ENCODE data around the gene NHP2. TPM values are rescaled to one million over a fixed set of nuclear protein-coding genes. Genes with fewer than 3 reads are reported as not detected.

NHP2 gene
- total and polyA plus RNA-seq, 9 of the 15 experiments (the other 6 are each of a cell fraction or from before 2014, with no cell fraction given) = 52.8 to 622 (median 144) TPM

DNA sequence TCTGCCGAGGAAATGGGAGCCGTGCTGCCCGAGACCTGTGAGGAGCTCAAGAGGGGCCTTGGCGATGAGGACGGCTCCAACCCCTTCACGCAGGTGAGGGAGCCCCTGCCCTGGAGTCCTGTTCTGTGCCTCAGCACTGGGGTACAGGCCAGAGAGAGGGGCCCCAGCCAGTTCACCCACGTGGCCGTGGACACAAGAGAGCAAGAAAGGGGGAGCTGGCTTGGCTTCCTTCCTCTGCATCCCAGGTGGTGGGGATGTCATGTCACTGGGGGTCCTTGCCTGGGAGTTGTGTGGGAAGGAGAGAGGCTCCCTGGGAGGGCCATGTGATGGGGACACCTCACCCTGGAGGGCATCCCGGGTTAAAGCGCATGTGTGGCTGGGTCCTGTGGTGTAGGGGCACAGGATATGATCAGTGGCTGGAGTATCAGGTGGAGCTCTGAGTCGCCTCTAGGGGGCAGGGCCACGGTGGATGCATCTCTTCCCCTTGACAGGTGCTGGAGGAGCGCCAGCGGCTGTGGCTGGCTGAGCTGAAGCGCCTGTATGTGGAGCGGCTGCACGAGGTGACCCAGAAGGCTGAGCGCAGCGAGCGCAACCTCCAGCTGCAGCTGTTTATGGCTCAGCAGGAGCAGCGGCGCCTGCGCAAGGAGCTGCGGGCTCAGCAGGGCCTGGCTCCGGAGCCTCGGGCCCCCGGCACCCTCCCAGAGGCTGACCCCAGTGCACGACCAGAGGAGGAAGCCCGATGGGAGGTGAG lies 32.9 kb downstream of the NHP2 start (continued):
- TF ChIP-seq, protein P1, sequence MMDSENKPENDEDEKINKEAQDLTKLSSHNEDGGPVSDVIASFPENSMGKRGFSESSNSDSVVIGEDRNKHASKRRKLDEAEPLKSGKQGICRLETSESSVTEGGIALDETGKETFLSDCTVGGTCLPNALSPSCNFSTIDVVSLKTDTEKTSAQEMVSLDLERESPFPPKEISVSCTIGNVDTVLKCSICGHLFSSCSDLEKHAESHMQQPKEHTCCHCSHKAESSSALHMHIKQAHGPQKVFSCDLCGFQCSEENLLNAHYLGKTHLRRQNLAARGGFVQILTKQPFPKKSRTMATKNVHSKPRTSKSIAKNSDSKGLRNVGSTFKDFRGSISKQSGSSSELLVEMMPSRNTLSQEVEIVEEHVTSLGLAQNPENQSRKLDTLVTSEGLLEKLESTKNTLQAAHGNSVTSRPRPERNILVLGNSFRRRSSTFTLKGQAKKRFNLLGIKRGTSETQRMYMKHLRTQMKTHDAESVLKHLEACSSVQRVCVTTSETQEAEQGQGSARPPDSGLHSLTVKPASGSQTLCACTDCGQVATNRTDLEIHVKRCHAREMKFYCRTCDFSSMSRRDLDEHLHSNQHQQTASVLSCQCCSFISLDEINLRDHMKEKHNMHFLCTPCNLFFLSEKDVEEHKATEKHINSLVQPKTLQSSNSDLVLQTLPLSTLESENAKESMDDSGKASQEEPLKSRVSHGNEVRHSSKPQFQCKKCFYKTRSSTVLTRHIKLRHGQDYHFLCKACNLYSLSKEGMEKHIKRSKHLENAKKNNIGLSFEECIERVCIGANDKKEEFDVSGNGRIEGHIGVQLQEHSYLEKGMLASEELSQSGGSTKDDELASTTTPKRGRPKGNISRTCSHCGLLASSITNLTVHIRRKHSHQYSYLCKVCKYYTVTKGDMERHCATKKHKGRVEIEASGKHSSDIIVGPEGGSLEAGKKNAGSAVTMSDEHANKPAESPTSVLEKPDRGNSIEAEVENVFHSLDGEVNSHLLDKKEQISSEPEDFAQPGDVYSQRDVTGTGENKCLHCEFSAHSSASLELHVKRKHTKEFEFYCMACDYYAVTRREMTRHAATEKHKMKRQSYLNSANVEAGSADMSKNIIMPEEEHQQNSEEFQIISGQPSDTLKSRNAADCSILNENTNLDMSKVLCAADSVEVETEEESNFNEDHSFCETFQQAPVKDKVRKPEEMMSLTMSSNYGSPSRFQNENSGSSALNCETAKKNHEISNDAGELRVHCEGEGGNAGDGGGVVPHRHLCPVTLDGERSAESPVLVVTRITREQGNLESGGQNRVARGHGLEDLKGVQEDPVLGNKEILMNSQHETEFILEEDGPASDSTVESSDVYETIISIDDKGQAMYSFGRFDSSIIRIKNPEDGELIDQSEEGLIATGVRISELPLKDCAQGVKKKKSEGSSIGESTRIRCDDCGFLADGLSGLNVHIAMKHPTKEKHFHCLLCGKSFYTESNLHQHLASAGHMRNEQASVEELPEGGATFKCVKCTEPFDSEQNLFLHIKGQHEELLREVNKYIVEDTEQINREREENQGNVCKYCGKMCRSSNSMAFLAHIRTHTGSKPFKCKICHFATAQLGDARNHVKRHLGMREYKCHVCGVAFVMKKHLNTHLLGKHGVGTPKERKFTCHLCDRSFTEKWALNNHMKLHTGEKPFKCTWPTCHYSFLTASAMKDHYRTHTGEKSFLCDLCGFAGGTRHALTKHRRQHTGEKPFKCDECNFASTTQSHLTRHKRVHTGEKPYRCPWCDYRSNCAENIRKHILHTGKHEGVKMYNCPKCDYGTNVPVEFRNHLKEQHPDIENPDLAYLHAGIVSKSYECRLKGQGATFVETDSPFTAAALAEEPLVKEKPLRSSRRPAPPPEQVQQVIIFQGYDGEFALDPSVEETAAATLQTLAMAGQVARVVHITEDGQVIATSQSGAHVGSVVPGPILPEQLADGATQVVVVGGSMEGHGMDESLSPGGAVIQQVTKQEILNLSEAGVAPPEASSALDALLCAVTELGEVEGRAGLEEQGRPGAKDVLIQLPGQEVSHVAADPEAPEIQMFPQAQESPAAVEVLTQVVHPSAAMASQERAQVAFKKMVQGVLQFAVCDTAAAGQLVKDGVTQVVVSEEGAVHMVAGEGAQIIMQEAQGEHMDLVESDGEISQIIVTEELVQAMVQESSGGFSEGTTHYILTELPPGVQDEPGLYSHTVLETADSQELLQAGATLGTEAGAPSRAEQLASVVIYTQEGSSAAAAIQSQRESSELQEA (IDR thresholded peaks at IDR 0.05; ENCODE audit: low read depth) = no peak
- TF ChIP-seq SAFB (IDR thresholded peaks at IDR 0.05; ENCODE audit: borderline replicate concordance, low read depth, low read length) (no peak), ZNF311 (CRISPR knock-in tag; IDR thresholded peaks at IDR 0.05) (no peak), POLR2A (conservative IDR thresholded peaks at IDR 0.05) (no peak), HNRNPUL1 (IDR thresholded peaks at IDR 0.05; ENCODE audit: low read length) (no peak), PTRF (tag; IDR thresholded peaks at IDR 0.05) (no peak), ZNF431 (CRISPR knock-in tag; IDR thresholded peaks at IDR 0.05) (no peak), KLF6 (CRISPR knock-in tag; IDR thresholded peaks at IDR 0.05; ENCODE audit: borderline replicate concordance) (no peak), ZFX (CRISPR knock-in tag; IDR thresholded peaks at IDR 0.05) (no peak), ESRRA (IDR thresholded peaks at IDR 0.05; ENCODE audit: borderline replicate concordance, low read depth) (peak; percentile 28; the same call in 1 of the 2 replicates), ESRRB (CRISPR knock-in tag; IDR thresholded peaks at IDR 0.05; ENCODE audit: borderline replicate concordance) (no peak), GATA2 (CRISPR knock-in tag; IDR thresholded peaks at IDR 0.05) (no peak), OTX1 (CRISPR knock-in tag; IDR thresholded peaks at IDR 0.05) (no peak), TAL1 (IDR thresholded peaks at IDR 0.05) (no peak), FOXP1 (CRISPR knock-in tag; IDR thresholded peaks at IDR 0.05) (peak; percentile 69; the same call in 1 of the 2 replicates)
- TF ChIP-seq, protein P2, sequence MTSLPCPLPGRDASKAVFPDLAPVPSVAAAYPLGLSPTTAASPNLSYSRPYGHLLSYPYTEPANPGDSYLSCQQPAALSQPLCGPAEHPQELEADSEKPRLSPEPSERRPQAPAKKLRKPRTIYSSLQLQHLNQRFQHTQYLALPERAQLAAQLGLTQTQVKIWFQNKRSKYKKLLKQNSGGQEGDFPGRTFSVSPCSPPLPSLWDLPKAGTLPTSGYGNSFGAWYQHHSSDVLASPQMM (CRISPR knock-in tag; IDR thresholded peaks at IDR 0.05) = no peak
- TF ChIP-seq, protein P3, sequence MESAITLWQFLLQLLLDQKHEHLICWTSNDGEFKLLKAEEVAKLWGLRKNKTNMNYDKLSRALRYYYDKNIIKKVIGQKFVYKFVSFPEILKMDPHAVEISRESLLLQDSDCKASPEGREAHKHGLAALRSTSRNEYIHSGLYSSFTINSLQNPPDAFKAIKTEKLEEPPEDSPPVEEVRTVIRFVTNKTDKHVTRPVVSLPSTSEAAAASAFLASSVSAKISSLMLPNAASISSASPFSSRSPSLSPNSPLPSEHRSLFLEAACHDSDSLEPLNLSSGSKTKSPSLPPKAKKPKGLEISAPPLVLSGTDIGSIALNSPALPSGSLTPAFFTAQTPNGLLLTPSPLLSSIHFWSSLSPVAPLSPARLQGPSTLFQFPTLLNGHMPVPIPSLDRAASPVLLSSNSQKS (CRISPR knock-in tag; IDR thresholded peaks at IDR 0.05) = no peak
- TF ChIP-seq, protein P4, sequence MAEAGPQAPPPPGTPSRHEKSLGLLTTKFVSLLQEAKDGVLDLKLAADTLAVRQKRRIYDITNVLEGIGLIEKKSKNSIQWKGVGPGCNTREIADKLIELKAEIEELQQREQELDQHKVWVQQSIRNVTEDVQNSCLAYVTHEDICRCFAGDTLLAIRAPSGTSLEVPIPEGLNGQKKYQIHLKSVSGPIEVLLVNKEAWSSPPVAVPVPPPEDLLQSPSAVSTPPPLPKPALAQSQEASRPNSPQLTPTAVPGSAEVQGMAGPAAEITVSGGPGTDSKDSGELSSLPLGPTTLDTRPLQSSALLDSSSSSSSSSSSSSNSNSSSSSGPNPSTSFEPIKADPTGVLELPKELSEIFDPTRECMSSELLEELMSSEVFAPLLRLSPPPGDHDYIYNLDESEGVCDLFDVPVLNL (CRISPR knock-in tag; IDR thresholded peaks at IDR 0.05; ENCODE audit: low read depth) = no peak

Measured in K562 (cell line).